Measurements from ENCODE around the gene ATP11B. TPM values are rescaled to one million over a fixed set of nuclear protein-coding genes. Genes with fewer than 3 reads are reported as not detected.

ATP11B gene
- total RNA-seq, result 114 TPM

- DNase-seq, result peak; percentile 86
Observed at GRCh38 chr3:182792901-182793662, at the start of gene ATP11B. Gene ATP11B (plus strand): TSS chr3:182793504. CDS start chr3:182793760, 256 bp downstream.

GRCh38 chr3:182746959-182747358 lies 46.3 kb upstream of the ATP11B start:
- DNase-seq, result no peak

GRCh38 chr3:182755308-182755707 lies 38.0 kb upstream of the ATP11B start:
- DNase-seq, result no peak

- no peak for DNase-seq
Observed at GRCh38 chr3:182755712-182756111, 37.6 kb upstream of the ATP11B start.

- DNase-seq, result no peak
Observed at GRCh38 chr3:182760576-182761164, 32.6 kb upstream of the ATP11B start.

- DNase-seq, result no peak
Observed at GRCh38 chr3:182763896-182764295, 29.4 kb upstream of the ATP11B start.

- no peak for DNase-seq
Observed at GRCh38 chr3:182765287-182765686, 28.0 kb upstream of the ATP11B start.

- no peak for DNase-seq
Observed at GRCh38 chr3:182766099-182766498, 27.2 kb upstream of the ATP11B start.

GRCh38 chr3:182768413-182768812 lies 24.9 kb upstream of the ATP11B start:
- no peak for DNase-seq

GRCh38 chr3:182769673-182770072 lies 23.6 kb upstream of the ATP11B start:
- DNase-seq, result no peak

- DNase-seq, result no peak
Observed at GRCh38 chr3:182782149-182782548, 11.2 kb upstream of the ATP11B start.

- no peak for DNase-seq
Observed at GRCh38 chr3:182783106-182783505, 10.2 kb upstream of the ATP11B start.

- no peak for DNase-seq
Observed at GRCh38 chr3:182784542-182784941, 8.8 kb upstream of the ATP11B start.

GRCh38 chr3:182785142-182785541 lies 8.2 kb upstream of the ATP11B start:
- DNase-seq, result no peak

- DNase-seq, result no peak
Observed at GRCh38 chr3:182785756-182786155, 7.5 kb upstream of the ATP11B start.

- DNase-seq, result no peak
Observed at GRCh38 chr3:182786564-182787196, 6.6 kb upstream of the ATP11B start.

GRCh38 chr3:182787302-182788036 lies 5.8 kb upstream of the ATP11B start:
- no peak for DNase-seq

GRCh38 chr3:182789371-182789770 lies 3.9 kb upstream of the ATP11B start:
- DNase-seq, result no peak

- DNase-seq, result no peak
Observed at GRCh38 chr3:182790612-182791011, 2.7 kb upstream of the ATP11B start.

- DNase-seq, result peak; percentile 66
Observed at GRCh38 chr3:182793663-182794454, 555 bp downstream of the ATP11B start.

GRCh38 chr3:182794455-182795388 lies 1.4 kb downstream of the ATP11B start:
- DNase-seq, result peak; percentile 14

Measured in tongue (tissue), 2 donors.